GM12878 (cell line): ENCODE results near the gene MGAT5. TPM values are rescaled to one million over a fixed set of nuclear protein-coding genes. Genes with fewer than 3 reads are reported as not detected.
A peak's percentile ranks its signal among the peaks of the same experiment; 100 is the strongest.

Source experiments
- ATAC-seq: fragments of 200-7000 bp; cut with Tn5 transposase; 3 replicates; pipeline ENCODE4 v1.9.1; 2020; ENCODE audit warnings: mild to moderate bottlenecking, moderate library complexity
- BruUV-seq: library from RNA; stranded (reverse); fragments of 400-500 nt; replicated peaks from 2 replicates; lab custom pipeline; 2021; lab: Mats Ljungman, UMichigan
- CTCF ChIA-PET: fragments of 300-600 bp; sonication (Branson Sonifier 250); formaldehyde crosslinking; extraction: SDS; loops from one replicate; lab custom pipeline; 2021; ENCODE audit warnings: inconsistent platforms; lab: Yijun Ruan, JAX
- POLR2A ChIA-PET: fragments of 350-600 bp; formaldehyde crosslinking; extraction: SDS; loops from one replicate; lab custom pipeline; 2021; ENCODE audit warnings: inconsistent platforms; lab: Charles Lee
- RAD21 ChIA-PET: fragments of 300-600 bp; sonication (Branson Sonifier 250); formaldehyde crosslinking; loops from one replicate; lab custom pipeline; 2023; ENCODE audit warnings: antibody characterized with exemption; ENCODE audit not compliant: unreplicated experiment; lab: Charles Lee
- SMC1A ChIA-PET: fragments of 300-600 bp; sonication (Branson Sonifier 250); formaldehyde crosslinking; loops from one replicate; lab custom pipeline; 2023; ENCODE audit not compliant: unreplicated experiment, uncharacterized antibody; lab: Charles Lee
- DNase-seq: peaks from one replicate; pipeline ENCODE4 v3.0.0-alpha.2; 2011; ENCODE audit warnings: low read depth, low spot score
- FAIRE-seq: peaks from 3 replicates; lab custom pipeline; 2011; peaks lifted over from hg19 to GRCh38; lab: Jason Lieb, UNC
- H2AFZ ChIP-seq: 2 replicates; pipeline ENCODE4 v1.6.0; 2011; ENCODE audit warnings: low read depth, low read length, control low read depth; ENCODE audit not compliant: control insufficient read depth
- H3K27ac ChIP-seq: 2 replicates; pipeline ENCODE4 v1.5.1; 2011; ENCODE audit warnings: control low read depth; ENCODE audit not compliant: control insufficient read depth, insufficient read depth
- H3K27me3 ChIP-seq, 2 experiments: replicated peaks in 1 of 2; 2 replicates each; pipeline versions ENCODE4 v1.6.0 to v1.6.1; 2011; ENCODE audit warnings: low read length in 1 of 2; ENCODE audit not compliant: control insufficient read depth in 2 of 2, insufficient read depth in 2 of 2
- H3K36me3 ChIP-seq, 2 experiments: 2 replicates each; pipeline ENCODE4 v1.5.1; 2011; ENCODE audit warnings: low read length in 1 of 2; ENCODE audit not compliant: control insufficient read depth in 2 of 2, insufficient read depth in 2 of 2
- H3K4me1 ChIP-seq: 2 replicates; pipeline ENCODE4 v1.6.1; 2011; ENCODE audit warnings: mild to moderate bottlenecking, low read length, moderate library complexity, mixed read lengths; ENCODE audit not compliant: control insufficient read depth, insufficient read depth
- H3K4me2 ChIP-seq: 2 replicates; pipeline ENCODE4 v1.6.0; 2011; ENCODE audit warnings: control low read depth; ENCODE audit not compliant: control insufficient read depth, insufficient read depth
- H3K4me3 ChIP-seq: fragments of 200-600 bp; sonication (generic); 2 replicates; pipeline ENCODE4 v1.5.1; 2016
- H3K79me2 ChIP-seq: 2 replicates; pipeline ENCODE4 v1.6.0; 2011; ENCODE audit warnings: low read length; ENCODE audit not compliant: control insufficient read depth, insufficient read depth
- H3K9ac ChIP-seq: 2 replicates; pipeline ENCODE4 v1.8.0; 2011; ENCODE audit warnings: low read length, control low read depth, mixed read lengths; ENCODE audit not compliant: control insufficient read depth, insufficient read depth
- H3K9me3 ChIP-seq: replicated peaks from 3 replicates; pipeline ENCODE4 v1.5.1; 2011; ENCODE audit warnings: mild to moderate bottlenecking, low read length; ENCODE audit not compliant: control insufficient read depth, insufficient read depth
- H4K20me1 ChIP-seq: 2 replicates; pipeline ENCODE4 v1.6.0; 2011; ENCODE audit not compliant: control insufficient read depth, insufficient read depth
- ASH2L ChIP-seq: fragments of 300-600, 200-600 bp; sonication (generic); IDR thresholded peaks from 2 replicates; pipeline ENCODE4 v1.6.1; 2017; ENCODE audit warnings: low read depth, mild to moderate bottlenecking, borderline replicate concordance
- ATF2 ChIP-seq: IDR thresholded peaks from 2 replicates; pipeline ENCODE4 v1.6.1; 2012; ENCODE audit warnings: low read length, inconsistent platforms
- BHLHE40 ChIP-seq, 2 experiments: fragments of 450-650 bp in 1 of 2; IDR thresholded peaks; 2 replicates each; pipeline ENCODE4 v1.6.1; 2011 to 2017; ENCODE audit warnings: low read depth in 2 of 2, borderline replicate concordance in 1 of 2, improper control_type of control experiment in 1 of 2, low read length in 1 of 2, mild to moderate bottlenecking in 1 of 2
- CBFB ChIP-seq: IDR thresholded peaks from 2 replicates; pipeline ENCODE4 v1.6.1; 2016; ENCODE audit warnings: antibody characterized with exemption, low read depth
- CBX5 ChIP-seq: sonication (generic); IDR thresholded peaks from 2 replicates; pipeline ENCODE4 v1.6.1; 2016; ENCODE audit warnings: low read depth, moderate library complexity, mild to moderate bottlenecking, inconsistent platforms
- ESRRA ChIP-seq: IDR thresholded peaks from 2 replicates; pipeline ENCODE4 v1.6.1; 2012; ENCODE audit warnings: mild to moderate bottlenecking, low read length, improper control_type of control experiment
- FOXM1 ChIP-seq: IDR thresholded peaks from 2 replicates; pipeline ENCODE4 v1.6.1; 2012; ENCODE audit warnings: low read depth, mild to moderate bottlenecking, inconsistent platforms, low read length, moderate library complexity
- GABPA ChIP-seq: IDR thresholded peaks from 2 replicates; pipeline ENCODE4 v1.6.1; 2014; ENCODE audit warnings: antibody characterized with exemption, low read depth, mild to moderate bottlenecking, inconsistent platforms
- JUND ChIP-seq: IDR thresholded peaks from 2 replicates; pipeline ENCODE4 v1.6.1; 2012; ENCODE audit warnings: low read depth, mild to moderate bottlenecking, low read length, improper control_type of control experiment, moderate library complexity
- KLF5 ChIP-seq: fragments of 450-650 bp; IDR thresholded peaks from 2 replicates; pipeline ENCODE4 v1.6.1; 2014; ENCODE audit warnings: mild to moderate bottlenecking; ENCODE audit not compliant: partially characterized antibody
- MEF2A ChIP-seq: IDR thresholded peaks from 2 replicates; pipeline ENCODE4 v1.6.1; 2011; ENCODE audit warnings: low read depth, mild to moderate bottlenecking, low read length, moderate library complexity; ENCODE audit not compliant: insufficient read depth
- MEF2B ChIP-seq: fragments of 450-650 bp; IDR thresholded peaks from 2 replicates; pipeline ENCODE4 v1.6.1; 2018; ENCODE audit warnings: mild to moderate bottlenecking, moderate library complexity; ENCODE audit not compliant: partially characterized antibody, poor library complexity, severe bottlenecking
- MYB ChIP-seq: fragments of 150-350 bp; IDR thresholded peaks from 2 replicates; pipeline ENCODE4 v1.6.1; 2014; ENCODE audit warnings: mild to moderate bottlenecking, low read depth, low read length, borderline replicate concordance
- NFIC ChIP-seq: IDR thresholded peaks from 2 replicates; pipeline ENCODE4 v1.6.1; 2012; ENCODE audit warnings: low read depth, mild to moderate bottlenecking, inconsistent platforms, low read length, moderate library complexity
- NFYA ChIP-seq: IDR thresholded peaks from 2 replicates; pipeline ENCODE4 v1.6.1; 2011; ENCODE audit warnings: low read depth, mild to moderate bottlenecking, low read length, improper control_type of control experiment, borderline replicate concordance
- NFYB ChIP-seq: IDR thresholded peaks from 2 replicates; pipeline ENCODE4 v1.6.1; 2011; ENCODE audit warnings: low read depth, mild to moderate bottlenecking, low read length, improper control_type of control experiment, moderate library complexity; ENCODE audit not compliant: insufficient read depth
- NR2C1 ChIP-seq: fragments of 450-650 bp; IDR thresholded peaks from 2 replicates; pipeline ENCODE4 v1.6.1; 2017; ENCODE audit warnings: antibody characterized with exemption, mild to moderate bottlenecking, moderate library complexity
- POLR2A ChIP-seq: IDR thresholded peaks from 2 replicates; pipeline ENCODE4 v1.6.1; 2011; ENCODE audit warnings: low read depth, mild to moderate bottlenecking, low read length
- RAD51 ChIP-seq: fragments of 450-650 bp; IDR thresholded peaks from 2 replicates; pipeline ENCODE4 v1.6.1; 2016; ENCODE audit warnings: moderate library complexity, mild to moderate bottlenecking, inconsistent platforms
- RCOR1 ChIP-seq: conservative IDR thresholded peaks from 2 replicates; pipeline ENCODE4 v1.6.1; 2012; ENCODE audit warnings: low read depth, low read length, improper control_type of control experiment
- RFX5 ChIP-seq: IDR thresholded peaks from 2 replicates; pipeline ENCODE4 v1.6.1; 2011; ENCODE audit warnings: low read depth, low read length, improper control_type of control experiment
- RUNX3 ChIP-seq: IDR thresholded peaks from 2 replicates; pipeline ENCODE4 v1.6.1; 2012; ENCODE audit warnings: low read length, inconsistent platforms
- SRF ChIP-seq, 2 experiments: IDR thresholded peaks; 2 replicates each; pipeline ENCODE4 v1.6.1; 2011; ENCODE audit warnings: low read depth in 2 of 2, low read length in 2 of 2, mild to moderate bottlenecking in 1 of 2, moderate library complexity in 1 of 2
- TARDBP ChIP-seq: IDR thresholded peaks from 2 replicates; pipeline ENCODE4 v1.6.1; 2016; ENCODE audit warnings: borderline replicate concordance
- ZBTB33 ChIP-seq: fragments of 450-650 bp; IDR thresholded peaks from 2 replicates; pipeline ENCODE4 v1.6.1; 2017; ENCODE audit warnings: mild to moderate bottlenecking
- ZSCAN29 ChIP-seq: fragments of 450-650 bp; IDR thresholded peaks from 2 replicates; pipeline ENCODE4 v1.6.1; 2017; ENCODE audit warnings: mild to moderate bottlenecking, moderate library complexity
- WGBS: methylation state at CpG from one replicate; pipeline ENCODE4 v1.1.6; 2016; ENCODE audit warnings: low lambda C conversion rate; ENCODE audit not compliant: insufficient replicate concordance, insufficient coverage; ENCODE audit errors: missing lambda C conversion rate; 5-methylcytosine and 5-hydroxymethylcytosine counted together
- in situ Hi-C: fragments of 300-500 bp; cut with MboI; formaldehyde crosslinking; loops from 9 replicates; pipeline ENCODE4 v1.14.3; 2018; ENCODE audit warnings: mixed read lengths
- intact Hi-C: fragments of 100-400 bp; cut with micrococcal nuclease; formaldehyde crosslinking; loops from one replicate; pipeline ENCODE4 v1.14.2; 2022; ENCODE audit not compliant: unreplicated experiment
- polyA plus RNA-seq, 11 experiments: library from polyadenylated mRNA; depleted of rRNA in 4 of 11; unstranded in 6 of 11; stranded (reverse) in 5 of 11; fragments of >200 nt; fragmentation: Nextera tagmentation in 4 of 11; fragmentation: Illumina TruSeq in 1 of 11; extraction: Ambion mirVana in 4 of 11; extraction: Trizol in 1 of 11; gene quantifications; 1 replicate in 1 of 11; 2 replicates in 10 of 11; pipeline versions ENCODE4 v1.2.1 to v1.2.3, GENCODE V29; 2011 to 2016; ENCODE audit warnings: inconsistent platforms in 2 of 11, missing spikeins in 2 of 11, low read depth in 1 of 11
- total RNA-seq, 4 experiments: library from RNA; depleted of rRNA in 3 of 4; stranded (reverse); fragments of >200 nt in 3 of 4; fragmentation: Illumina TruSeq in 1 of 4; extraction: Trizol in 1 of 4; gene quantifications; 2 replicates each; pipeline versions ENCODE4 v1.2.1 to v1.2.3, GENCODE V29; 2013 to 2021

Gene MGAT5
- total and polyA plus RNA-seq, 10 of the 15 experiments (the other 5 are each of a cell fraction or from before 2014, with no cell fraction given), result 4.9 to 104 (median 36.2) TPM

- Histone ChIP-seq H3K4me1 (peaks cover 26% of the 10 kb centered on the region), H3K27ac (no peak overlapping the region), H3K27me3 (no peaks in the 10 kb centered on the region), H3K9ac (no peak overlapping the region), H3K9me3 (peaks cover 1% of the 10 kb centered on the region; the same call in 1 of the 3 replicates), H3K36me3 (peaks cover 7 to 22% of the 10 kb centered on the region in 2 experiments), H2AFZ (no peak overlapping the region), H4K20me1 (no peaks in the 10 kb centered on the region; the same call in 1 of the 2 replicates), H3K4me3 (no peak overlapping the region), H3K4me2 (no peak overlapping the region), H3K79me2 (peaks cover 12% of the 10 kb centered on the region)
- WGBS, result 50% methylated on average over 1 of the region's 1 CpG
- no TSS peak for BruUV-seq
- intact Hi-C loops, result no loop called here
- ChIA-PET RAD21 (no interaction called here), CTCF (no interaction called here), SMC1A (no interaction called here), POLR2A (no interaction called here)
- FAIRE-seq (no peak), DNase-seq (peak; percentile 34), ATAC-seq (peak; percentile 85)
- in situ Hi-C loops, result no loop called here
- TF ChIP-seq RCOR1 (no peak), NFYA (no peak), TARDBP (no peak), NFIC (peak; percentile 62), NFYB (no peak), RFX5 (no peak), ASH2L (no peak), CBFB (no peak), ATF2 (0 out of 2 replicates have a peak, but pooled peaks have one; percentile 19), GABPA (no peak), ESRRA (no peak), POLR2A (no peak), RAD51 (no peak), ZBTB33 (no peak), SRF (IDR thresholded peaks at IDR 0.05; ENCODE audit: low read depth in 2 of 2, low read length in 2 of 2) (no peak), BHLHE40 (IDR thresholded peaks at IDR 0.05; ENCODE audit: borderline replicate concordance in 1 of 2, low read depth in 2 of 2, low read length in 1 of 2) (no peak), ZSCAN29 (no peak), CBX5 (0 out of 2 replicates have a peak, but pooled peaks have one; percentile 60), MEF2B (peak; percentile 32), JUND (no peak), RUNX3 (peak; percentile 85), MEF2A (peak; percentile 90), NR2C1 (no peak), KLF5 (no peak), MYB (no peak), FOXM1 (peak; percentile 78)
Observed at GRCh38 chr2:134324947-134325346, 71.1 kb downstream of the MGAT5 start.
